ENCODE results near the gene STK32B.

The STK32B gene

GRCh38 chr4:5547651-5548249 is 496.5 kb downstream of the STK32B start:
- no peak for FAIRE-seq
